Activated CD4-positive, CD25-positive, alpha-beta regulatory T cell treated with anti-CD3 and anti-CD28 coated beads, Interleukin-2, amount 50 U/mL, for 72 hours (primary cell): ENCODE results near the gene GNG12.

Experiments
- DNase-seq: peaks from one replicate; pipeline ENCODE4 v3.0.0; 2021

Gene GNG12

GRCh38 chr1:67832737-67833601 is at the start of gene GNG12:
TSS of gene GNG12 (minus strand) at chr1:67833467. CDS start at chr1:67707686, 125,781 bp downstream.
- no peak for DNase-seq

GRCh38 chr1:67882196-67882958 is 49.1 kb upstream of the GNG12 start:
- DNase-seq = no peak

- no peak for DNase-seq
These were observed 46.9 kb upstream of the GNG12 start for GRCh38 chr1:67880056-67880601.

- DNase-seq = no peak
These were observed 46.2 kb upstream of the GNG12 start for GRCh38 chr1:67879485-67879884.

- DNase-seq = no peak
These were observed 41.3 kb upstream of the GNG12 start for GRCh38 chr1:67874501-67875111.

- no peak for DNase-seq
These were observed 36.0 kb upstream of the GNG12 start for GRCh38 chr1:67869233-67869632.

- no peak for DNase-seq
These were observed 30.4 kb upstream of the GNG12 start for GRCh38 chr1:67863637-67864036.

- DNase-seq = no peak
These were observed 29.4 kb upstream of the GNG12 start for GRCh38 chr1:67862685-67863084.

GRCh38 chr1:67861856-67862516 is 28.7 kb upstream of the GNG12 start:
- DNase-seq = no peak

- DNase-seq = no peak
These were observed 27.5 kb upstream of the GNG12 start for GRCh38 chr1:67860776-67861175.

GRCh38 chr1:67856921-67857320 is 23.7 kb upstream of the GNG12 start:
- no peak for DNase-seq

- no peak for DNase-seq
These were observed 22.7 kb upstream of the GNG12 start for GRCh38 chr1:67855961-67856360.

GRCh38 chr1:67855444-67855843 is 22.2 kb upstream of the GNG12 start:
- DNase-seq = no peak

- no peak for DNase-seq
These were observed 20.4 kb upstream of the GNG12 start for GRCh38 chr1:67853704-67854103.

GRCh38 chr1:67851800-67852199 is 18.5 kb upstream of the GNG12 start:
- no peak for DNase-seq

- DNase-seq = no peak
These were observed 17.4 kb upstream of the GNG12 start for GRCh38 chr1:67850611-67851075.

- DNase-seq = no peak
These were observed 16.9 kb upstream of the GNG12 start for GRCh38 chr1:67850151-67850551.

- no peak for DNase-seq
These were observed 14.2 kb upstream of the GNG12 start for GRCh38 chr1:67847466-67847865.

GRCh38 chr1:67846538-67846937 is 13.3 kb upstream of the GNG12 start:
- no peak for DNase-seq

GRCh38 chr1:67844988-67845387 is 11.7 kb upstream of the GNG12 start:
- DNase-seq = no peak

GRCh38 chr1:67843746-67844145 is 10.5 kb upstream of the GNG12 start:
- DNase-seq = no peak

- DNase-seq = no peak
These were observed 10.1 kb upstream of the GNG12 start for GRCh38 chr1:67843331-67843730.

- DNase-seq = no peak
These were observed 7.2 kb upstream of the GNG12 start for GRCh38 chr1:67840449-67840848.
